GM18861 (cell line): Measurements from ENCODE around the gene ERC2.

Experiments used
- ATAC-seq: cut with Tn5 transposase; IDR thresholded peaks from one replicate; pipeline ENCODE4 v1.9.1; 2021; ENCODE audit not compliant: unreplicated experiment

The ERC2 gene

DNA sequence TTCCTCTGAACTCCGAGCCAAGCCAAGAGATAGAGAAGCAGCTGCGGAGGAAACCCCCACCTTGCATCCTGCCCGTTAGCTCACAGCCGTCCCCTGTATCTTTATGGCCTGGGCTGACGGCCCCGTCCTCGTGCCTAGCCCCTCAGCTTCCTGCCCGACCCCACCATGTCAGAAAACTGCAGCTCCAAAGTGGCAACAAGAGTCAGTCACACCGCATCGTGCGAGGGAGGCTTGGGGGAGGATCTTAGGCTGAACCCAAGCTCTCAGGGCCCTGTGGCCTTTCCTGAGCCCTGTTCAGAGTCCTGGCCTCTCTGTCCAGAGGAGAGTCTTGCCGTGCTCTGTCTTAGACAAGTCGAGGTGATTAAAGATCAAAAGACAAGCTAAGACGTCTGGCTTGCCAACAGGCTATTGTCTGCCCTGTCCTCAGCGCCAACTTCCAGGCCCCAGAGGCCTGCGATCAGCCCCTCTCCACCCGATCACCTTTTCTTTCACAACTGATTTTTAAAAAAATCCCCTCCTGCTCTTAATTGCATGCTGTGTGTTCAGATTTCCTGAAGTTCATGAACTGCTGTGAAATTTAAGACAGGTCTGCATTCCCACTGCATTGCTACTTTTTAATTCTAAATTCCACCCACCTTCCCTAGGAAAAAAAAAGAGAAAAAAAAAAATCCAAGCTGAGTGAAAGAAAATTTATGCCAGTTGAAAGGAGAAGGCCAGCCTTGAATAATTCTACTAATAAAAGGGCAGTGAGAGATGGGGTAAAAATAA is 891.5 kb downstream of the ERC2 start:
- ATAC-seq: no peak

DNA sequence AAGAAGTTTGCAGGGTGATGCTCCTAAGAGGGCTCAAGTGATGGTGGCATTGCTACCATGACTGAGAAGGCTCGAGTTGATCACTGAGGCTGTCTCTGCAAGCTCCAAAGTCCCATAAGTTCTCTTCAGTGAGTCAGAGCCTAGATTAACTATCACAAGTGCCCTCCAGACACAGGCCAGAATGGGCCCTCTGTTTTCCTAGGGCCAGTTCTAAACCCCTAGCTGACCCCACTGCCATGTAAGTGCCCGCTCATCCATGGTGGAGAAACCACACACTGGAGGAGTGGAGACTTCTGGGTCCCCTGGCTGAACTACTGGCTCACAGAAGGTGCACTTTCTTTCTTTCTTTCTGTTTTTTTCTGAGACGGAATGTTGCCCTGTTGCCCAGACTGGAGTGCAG is 893.6 kb downstream of the ERC2 start:
- no peak for ATAC-seq

DNA sequence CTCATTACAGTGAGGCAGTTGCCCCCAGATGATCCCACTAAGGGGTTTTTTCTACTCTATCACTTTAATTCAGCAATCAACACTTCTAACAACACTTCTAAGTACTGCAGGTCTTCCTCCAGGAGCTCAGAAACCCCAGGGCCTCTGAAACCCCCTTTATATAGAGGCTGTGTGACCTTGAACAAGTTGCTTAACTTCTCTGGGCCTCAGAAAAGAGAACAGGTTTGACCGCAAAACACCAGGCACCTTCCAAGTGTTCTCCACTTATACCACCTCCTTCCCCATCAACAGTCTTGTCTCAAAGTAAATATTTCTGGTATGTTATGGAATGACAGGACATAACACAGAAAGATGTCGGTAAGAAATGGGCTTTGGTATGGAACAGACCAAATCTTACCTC is 895.5 kb downstream of the ERC2 start:
- no peak for ATAC-seq

DNA sequence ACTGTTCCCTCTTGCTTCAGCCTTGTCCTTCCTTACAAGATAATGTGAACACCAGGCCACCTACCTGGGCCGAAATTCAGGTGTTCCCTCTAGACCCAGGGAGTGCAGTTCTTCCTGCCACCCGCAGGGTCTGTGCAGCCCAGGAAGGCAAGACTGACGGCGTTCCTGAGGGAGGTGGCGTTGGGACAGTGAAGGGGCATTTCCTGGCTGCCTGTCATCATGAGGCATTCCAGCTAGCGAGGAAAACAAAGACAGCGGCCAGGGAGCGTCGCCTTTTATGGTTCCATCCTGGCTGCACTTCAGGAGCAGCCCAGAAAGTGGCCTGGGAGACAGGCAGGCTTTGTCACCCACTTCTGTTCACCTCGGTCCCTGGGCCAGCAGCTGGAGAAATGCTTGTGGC is 896.4 kb downstream of the ERC2 start:
- ATAC-seq: no peak

DNA sequence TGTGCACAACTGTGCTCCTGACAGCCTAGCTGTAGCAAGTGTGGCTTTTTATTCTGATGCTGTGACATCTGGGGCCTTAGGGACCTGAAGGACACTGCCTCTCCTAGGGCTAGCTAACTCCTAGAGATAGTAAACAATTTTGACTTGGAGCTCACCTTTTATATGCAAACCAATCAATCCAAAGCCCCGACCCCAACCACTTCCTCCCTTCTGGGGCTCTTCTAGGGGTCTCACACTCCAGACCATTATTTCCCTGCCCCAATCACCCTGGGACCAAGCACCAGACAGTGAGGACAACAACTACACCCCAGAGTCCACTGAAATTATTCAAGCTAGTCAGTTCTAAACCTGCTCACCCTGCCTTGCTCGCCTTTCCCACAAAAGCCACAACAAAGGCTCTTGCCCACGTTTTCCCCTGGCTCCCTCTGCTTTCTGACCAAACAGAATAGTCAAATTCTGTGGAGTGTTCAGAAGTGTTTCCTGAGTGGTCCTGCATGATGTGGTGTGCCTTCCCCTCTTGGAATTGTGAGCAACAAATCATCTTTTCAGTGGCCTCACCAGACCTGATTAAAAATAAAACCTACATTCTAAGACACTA is 897.0 kb downstream of the ERC2 start:
- ATAC-seq: no peak

DNA sequence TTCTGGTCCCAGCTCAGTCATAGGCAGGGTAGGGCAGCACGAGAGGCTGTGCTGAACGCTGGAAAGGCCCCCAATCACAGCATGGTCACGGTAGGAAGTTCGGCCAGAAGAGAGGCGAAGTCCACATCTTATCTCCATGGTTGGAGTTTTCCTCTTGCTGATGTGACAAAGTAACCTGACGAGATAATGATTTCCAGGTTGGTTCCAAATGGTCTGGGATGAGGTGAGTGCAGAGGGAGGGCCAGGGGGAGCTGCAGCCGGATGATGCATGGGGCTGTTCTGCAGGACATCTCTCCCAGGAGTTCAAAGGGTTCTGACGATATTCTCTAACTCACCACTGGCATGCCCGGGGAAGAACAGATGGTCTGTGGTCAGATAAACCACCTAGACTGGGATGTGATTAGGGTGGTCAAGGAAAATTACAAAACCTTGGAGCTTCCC is 898.0 kb downstream of the ERC2 start:
- ATAC-seq: no peak

DNA sequence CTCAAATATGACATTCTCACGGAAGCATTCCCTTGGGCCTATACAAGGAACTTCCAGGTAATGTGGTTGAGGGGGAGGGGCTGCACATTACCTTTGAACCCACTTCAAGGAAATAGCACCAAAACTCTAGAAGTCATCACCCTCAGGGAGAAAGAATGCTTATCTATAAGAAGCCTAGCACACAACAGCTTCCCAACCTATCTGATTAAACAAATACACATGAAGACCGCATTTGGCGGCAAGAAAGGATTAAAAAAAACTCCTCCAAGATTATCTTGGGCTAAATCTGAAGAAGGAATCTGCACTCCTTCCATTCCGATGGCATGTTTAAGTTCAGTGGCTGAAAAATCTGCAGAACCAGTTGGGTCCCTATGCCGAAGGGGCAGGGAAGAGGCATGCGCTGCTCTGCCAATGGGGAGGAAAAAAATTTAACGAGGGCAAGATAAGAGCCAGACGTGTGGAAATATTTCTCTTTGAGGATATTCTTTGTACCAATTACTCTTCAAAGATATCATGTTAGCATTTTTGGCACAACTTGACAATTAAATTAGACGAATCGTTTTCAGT is 899.2 kb downstream of the ERC2 start:
- ATAC-seq: no peak

DNA sequence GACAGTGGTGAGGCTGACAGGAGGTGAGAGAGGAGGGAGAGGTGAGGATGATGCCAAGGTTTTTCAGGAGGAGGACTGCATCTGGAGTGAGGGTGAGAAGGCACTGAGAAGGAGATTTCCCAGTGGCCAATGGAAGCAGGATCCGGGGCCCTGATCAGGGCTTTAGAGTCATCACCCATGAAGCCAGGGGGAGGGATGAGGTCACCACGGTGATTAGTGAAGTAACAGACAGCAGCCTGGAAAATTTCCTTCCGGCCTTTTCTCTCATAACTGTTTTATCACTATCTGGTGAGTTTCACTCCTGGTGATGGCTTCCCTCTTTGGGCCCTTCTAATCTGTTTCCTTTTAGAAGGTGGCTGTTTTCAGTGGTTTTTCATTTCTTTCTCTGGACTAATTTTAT is 900.7 kb downstream of the ERC2 start:
- no peak for ATAC-seq

DNA sequence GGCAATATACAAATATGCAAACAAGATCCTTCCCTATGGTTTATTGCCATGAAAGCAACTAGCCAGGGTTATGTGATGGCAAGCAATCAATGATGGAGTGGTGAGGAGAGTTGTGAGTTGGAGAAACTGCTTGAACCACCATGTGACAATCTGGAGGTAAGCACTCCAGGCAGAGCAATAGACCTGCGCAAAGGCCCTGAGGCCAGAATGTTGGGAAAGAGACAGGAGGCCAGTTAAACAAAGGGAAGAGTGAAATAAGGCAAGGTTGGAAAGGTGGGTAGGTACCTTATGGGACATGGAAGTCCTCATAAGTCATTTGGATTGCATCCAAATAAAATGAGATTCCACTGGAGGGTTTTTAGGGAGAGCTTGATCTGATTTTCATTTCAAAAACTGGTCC is 901.1 kb downstream of the ERC2 start:
- no peak for ATAC-seq

DNA sequence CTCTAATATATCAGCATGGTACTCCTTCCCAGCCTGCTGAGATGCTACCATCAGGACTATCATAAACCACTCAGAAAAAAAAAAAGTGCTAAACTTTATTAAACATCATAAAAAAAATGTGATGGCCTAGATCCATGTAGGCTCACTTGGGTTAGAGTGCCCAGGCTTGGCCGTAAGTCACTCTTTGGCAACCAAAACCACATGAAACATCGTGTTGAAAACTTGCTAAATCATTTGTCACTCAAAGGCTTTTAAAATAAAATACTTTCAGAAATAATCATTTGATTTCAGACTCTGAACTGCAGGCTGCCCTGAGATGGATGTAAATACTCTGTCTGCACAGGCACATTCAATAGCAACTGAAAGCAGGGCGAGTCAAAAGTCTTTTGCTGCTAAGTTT is 902.7 kb downstream of the ERC2 start:
- no peak for ATAC-seq

DNA sequence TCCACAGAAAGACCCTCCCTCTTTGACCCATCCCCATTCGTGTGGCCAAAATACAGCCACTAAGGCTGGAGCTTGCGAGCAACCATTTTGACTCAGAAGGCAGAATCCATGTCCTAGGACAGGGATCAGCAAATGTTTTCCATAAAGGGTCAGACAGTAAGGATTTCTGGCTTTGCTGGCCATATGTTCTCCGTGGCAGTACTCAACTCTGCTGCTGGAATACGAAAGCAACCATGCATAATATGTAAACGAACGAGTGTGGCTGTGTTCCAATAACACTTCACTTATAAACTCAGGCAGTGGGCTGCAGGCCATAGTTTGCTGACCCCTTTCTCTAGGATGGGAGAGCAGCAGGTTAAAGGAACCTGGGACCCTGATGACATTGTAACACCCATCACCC is 903.5 kb downstream of the ERC2 start:
- ATAC-seq: no peak

DNA sequence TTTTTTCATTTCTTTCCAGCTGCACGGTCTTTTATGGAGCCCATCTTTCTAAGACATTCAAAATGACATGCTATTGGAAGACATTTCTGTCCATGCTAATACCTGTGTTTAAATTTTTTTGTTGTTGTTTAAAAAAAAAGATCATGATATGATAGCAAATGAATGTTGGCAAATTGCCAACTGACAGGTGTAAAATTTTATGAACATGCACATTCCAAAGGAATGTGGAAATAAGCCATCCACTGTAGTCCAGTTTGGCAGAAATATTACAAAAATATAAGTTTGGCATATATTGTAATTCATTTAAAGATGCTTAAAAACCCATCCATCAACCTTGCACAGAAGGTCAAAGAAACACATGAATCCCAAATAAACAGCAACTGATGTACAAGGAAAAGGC is 905.6 kb downstream of the ERC2 start:
- ATAC-seq: no peak

DNA sequence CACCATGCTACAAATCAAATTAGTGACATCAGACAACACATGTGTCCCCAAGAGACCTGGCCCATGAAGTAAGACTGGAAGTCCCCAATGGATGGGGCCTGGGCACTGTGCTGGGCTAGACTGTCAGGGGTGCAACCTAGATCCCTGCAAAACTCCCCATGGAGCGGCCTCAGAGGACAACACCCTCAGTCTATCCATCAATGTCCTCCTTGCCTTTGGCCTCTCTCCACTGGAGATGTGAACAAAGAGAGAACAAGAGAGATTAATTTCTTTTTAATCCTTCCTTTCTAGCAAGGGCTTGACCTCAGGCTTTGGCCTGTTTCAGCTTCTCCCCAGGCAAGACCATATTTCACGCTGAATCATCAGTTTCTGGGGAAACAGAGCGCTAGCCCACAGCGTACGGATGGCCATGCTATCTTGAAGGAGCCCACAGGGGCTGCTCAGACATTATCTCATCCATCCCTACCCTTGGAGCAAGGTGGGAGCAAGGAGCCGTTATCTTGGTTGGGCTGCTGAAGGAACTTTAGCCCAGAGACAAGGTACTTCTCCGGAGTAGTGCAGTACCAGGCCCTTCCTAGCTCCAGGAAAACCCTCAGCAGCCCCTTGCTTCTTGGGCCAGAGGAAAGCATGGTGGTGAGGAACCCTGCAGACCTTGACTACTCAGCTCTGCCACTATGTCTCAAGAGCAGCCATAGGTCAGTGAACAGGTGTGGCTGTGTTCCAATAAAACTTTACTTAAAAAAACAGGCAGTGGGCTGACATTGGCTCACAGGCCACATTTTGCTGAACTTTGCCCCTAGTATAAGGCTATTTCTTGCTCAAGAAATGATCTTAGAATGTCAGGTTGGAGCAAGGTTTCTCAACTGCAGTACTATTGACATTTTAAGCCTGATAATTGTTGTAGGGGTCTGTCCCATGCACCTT is 908.5 kb downstream of the ERC2 start:
- no peak for ATAC-seq

DNA sequence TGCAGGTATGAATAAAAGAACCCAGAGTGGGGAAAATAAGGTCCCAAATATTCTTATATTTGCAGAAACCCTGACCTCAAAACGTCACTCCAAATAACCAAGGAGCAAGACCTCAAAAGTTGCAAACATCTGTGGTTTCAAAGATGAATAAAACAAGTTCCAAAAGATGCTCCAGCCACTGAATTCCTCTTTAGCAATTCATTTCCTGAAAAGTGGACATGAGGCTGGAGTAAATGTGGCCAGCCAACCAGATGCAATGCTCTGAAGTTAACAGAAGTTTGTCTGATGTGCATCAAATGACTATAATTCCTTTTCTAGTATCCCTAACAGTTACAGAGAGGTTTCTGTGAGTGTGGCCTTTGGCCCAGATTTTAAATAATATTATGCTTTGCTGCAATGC is 910.0 kb downstream of the ERC2 start:
- ATAC-seq: no peak

DNA sequence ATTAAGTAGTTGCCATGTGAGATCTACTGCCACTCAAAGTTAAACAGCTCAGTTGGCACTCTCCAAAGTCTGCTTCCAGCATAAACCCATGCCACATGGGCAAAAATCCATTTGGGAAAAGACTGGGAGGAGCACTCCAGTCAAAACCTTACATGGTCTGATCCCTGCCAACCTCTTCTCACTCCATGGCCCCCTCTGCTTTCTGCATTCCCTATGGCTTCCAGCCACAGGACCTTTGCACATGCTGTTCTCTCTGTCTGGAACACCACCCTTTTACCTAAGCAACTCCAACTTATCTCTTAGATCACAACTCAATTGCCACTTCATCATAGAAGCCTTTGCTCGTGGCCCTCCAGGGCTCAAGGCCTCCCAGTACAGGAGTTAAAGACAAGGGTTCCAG is 910.7 kb downstream of the ERC2 start:
- no peak for ATAC-seq

DNA sequence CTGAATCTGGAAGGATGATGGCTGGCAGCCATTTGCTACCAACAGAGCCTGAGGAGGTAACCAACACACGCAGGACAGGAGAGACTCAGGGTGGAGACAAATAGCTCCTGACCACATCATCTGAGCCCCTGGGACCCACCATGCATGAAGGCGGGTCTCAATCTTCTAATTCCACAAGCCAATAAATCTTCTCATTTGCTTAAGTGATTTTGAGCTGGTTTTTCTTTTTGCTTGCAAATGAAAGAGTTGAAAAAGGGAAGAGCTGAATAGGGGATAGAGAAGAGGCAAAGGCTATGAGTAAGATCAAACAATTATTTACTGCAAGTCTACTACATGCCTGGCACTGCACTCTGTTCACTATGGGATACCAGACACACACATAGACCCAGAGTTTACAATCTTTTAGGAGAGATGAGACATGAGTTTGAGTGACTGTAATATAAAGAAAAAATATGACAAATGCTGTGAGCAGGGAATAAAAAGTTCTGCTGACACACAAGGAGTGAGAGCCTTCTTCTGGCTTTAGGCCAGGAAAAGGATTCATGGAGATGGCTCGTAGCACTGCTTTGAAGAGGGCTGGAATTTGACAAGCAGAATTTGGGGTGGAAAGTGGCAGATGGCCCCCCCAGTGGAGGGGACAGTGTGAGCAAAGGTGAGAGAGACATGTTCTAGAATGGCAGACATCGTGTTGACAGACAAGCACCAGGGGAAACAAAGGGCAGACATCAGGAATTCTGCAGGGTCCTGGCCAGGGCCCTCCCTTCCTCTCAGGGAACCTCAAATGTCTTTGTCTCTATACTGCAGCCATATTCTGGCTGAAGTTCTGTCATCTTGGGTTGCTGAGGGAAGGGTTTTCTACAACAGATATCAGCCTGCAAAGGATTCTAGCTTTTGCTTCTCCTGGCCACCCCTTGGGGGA is 911.4 kb downstream of the ERC2 start:
- no peak for ATAC-seq

DNA sequence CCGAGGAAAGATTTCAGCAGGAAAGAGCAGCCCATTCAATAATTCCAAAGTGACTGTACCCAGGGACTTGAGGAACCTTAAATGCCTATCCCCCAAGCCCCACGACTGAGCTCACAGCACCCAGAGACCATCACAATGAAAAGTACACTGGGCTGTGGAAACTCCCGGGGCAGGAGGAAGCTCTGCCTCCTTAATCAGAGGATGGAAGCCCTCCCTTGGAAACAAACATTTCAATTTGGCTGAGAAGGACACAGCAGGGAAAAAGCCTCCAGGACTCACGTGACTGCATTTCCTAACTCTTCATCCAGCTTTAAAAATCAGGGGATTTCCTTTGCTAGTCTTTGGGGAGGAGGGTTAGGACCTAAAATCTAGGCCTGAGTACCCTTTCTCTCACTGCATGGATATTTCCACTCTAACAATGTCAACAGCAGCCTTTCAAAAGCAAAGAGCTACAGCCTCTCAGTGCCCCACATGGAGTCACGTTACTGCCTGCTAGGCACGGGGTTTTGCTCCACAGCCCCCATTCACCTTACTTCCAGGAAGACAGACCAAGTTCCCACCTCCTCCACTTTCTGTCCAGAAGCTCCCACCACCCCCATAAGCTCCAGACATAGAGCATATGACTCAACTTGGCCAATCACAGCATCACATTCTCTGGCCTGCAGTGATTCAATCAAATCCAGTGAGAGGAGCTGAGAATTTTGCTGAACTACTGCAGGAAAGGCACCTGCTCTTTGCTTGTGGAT is 912.2 kb downstream of the ERC2 start:
- no peak for ATAC-seq

DNA sequence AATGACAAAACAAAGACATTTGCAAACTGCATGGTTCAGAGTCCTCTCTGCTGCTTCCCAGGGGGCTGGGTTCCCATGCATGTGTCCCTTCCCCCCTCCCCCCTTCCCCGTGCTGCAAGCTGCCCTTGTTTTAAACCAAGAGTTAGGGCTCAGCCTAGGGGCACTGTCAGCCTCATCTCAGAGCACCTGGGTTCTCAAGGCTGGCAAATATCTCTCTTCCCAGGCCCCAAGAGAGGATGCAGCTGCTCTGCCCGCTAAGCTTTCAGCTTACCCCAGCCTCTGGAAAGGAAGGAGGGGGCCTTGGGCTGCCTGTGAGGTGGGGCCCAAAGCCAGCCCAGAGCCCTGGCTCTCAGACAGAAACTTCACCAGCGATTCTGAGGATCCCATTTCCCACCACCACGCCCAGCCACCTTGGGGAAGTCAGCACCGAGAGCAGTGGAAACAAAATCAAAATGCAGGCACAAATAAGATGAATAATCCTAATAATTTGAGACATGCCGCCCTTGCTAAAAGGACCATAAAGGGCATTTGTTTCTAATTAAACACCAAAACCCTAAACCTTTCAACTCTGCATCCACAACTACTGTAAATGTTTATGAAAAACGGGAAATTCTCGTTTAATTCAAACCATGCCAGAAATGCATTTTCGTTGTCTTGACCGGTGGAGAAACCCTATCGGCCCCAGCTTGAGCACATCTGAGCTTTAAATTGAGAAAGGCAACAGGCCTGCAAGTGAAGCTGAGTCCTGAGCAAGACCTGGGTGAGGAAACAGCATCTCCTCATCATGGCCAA is 913.4 kb downstream of the ERC2 start:
- ATAC-seq: no peak

DNA sequence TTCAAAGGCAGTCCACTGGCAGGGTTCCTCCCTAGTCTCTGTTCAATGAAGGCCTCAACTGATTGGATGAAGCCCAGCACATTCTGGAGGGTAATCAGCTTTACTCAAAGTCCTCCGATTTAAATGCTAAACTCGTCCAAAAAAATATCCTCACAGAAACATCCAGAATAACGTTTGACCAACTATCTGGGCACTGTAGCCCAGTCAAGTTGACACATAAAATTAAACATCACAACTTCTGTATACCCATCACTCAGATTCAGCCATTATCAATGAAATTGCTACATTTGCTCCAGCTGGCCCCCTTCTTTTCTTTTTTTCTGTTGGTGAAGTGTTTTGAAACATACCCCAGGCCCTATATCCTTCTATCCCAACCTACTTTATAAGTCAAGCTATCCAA is 916.6 kb downstream of the ERC2 start:
- no peak for ATAC-seq
